ENCODE results near the gene AICDA.
"Not testable (repeated sequence)": the region's sequence is repeated elsewhere in the genome, so short reads cannot be mapped to it uniquely, and the experiment has no call there.

Gene AICDA

DNA sequence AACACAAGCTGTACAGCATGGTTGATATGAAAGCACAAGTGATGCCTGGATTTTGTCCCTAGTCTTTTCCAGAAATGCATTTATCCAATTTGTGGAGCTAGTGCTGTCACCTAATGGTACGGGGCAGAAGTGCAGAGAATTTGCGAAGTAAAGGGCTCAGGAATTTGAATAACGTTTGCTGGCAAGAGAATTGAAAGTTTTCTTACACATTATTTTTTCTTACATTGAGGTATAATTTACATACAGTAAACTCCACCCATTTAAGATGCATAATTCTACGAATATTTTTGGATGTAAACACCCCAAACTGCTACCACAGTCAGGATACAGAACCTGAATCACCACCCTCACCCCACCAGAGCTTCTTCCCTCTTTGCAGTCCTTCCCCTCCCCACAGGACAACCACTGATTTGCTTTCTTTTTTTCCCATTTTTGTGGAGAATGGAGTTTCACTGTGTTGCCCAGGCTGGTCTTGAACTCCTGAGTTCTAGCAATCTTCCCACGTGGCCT lies 3.5 kb downstream of the AICDA start:
- DNase-seq, result no peak

DNA sequence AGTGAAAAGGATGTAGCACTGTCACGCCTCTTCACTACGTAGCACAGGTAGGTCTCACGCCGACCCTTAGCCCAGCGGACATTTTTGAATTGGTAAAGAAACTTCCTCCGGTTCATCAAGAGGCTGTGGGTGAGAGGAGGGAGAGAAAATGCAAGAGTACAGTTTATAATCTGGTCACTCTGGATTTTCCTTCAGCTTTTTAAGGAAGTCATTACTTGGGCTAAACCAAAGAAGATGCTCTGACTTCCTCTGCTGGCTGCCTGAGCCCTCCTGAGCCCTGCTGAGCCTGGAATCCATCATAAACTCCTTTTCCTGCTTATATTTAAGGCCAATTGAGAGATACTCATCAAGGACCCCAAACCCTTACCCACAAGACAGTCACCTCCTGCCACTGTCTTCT lies 5.8 kb downstream of the AICDA start:
- DNase-seq, result no peak

DNA sequence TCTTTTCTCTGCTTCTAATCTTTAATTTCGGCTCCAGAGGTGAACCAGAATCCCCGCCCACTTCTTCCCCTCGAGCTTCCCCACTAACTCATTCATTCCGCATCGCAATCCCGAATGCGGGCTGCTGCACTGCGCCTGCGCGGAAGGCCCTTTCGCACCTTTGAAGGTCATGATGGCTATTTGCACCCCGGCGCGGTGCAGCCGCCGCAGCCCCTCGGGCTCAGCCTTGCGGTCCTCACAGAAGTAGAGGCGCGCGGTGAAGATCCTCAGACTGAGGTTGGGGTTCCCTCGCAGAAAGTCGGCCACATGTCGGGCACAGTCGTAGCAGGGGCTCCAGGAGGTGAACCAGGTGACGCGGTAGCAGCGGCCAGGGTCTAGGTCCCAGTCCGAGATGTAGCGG lies 7.6 kb downstream of the AICDA start:
- no peak for DNase-seq

DNA sequence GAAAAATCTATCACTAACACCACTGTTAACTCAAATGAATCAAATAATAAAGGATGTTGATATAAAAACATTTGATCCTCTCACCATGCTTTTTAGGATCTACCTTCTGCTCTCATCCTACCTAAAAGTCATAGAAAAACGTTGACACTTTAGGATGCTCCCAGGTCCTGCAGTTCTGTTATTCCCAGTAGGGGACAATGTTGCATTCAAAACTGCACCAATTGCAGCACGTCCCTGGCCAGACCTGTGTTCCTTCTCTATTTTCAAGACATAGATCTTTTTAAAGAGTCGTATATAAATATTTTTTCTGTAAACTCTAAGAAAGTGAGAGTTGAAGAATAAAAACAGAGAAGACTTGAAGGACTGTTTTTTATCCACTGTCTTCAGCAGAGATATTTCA lies 8.8 kb downstream of the AICDA start:
- DNase-seq, result no peak

- no peak for DNase-seq
Observed at GRCh38 chr12:8603286-8603685, 9.4 kb downstream of the AICDA start.

- no peak for DNase-seq
Observed at GRCh38 chr12:8596561-8596960, 16.1 kb downstream of the AICDA start.

- DNase-seq, result no peak
Observed at GRCh38 chr12:8594072-8594471, 18.6 kb downstream of the AICDA start.

DNA sequence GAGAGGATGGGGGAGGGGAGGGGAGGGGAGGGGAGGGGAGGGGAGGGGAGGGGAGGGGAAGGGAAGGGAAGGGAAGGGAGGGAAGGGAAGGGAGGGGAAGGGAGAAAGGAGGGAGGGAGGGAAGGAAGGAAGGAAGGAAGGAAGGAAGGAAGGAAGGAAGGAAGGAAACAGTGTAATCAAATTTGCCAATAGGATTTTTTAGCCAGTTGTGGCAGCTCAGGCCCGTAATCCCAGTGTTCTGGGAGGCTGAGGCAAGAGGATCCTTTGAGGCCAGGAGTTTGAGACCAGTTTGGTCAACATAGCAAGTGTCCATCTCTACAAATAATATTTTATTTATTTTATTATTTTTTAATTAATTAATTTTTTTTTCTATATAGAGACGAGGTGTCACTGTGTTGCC lies 19.4 kb downstream of the AICDA start:
- no peak for DNase-seq

- no peak for DNase-seq
Observed at GRCh38 chr12:8590842-8591545, 21.7 kb downstream of the AICDA start.

- DNase-seq, result no peak
Observed at GRCh38 chr12:8589679-8590078, 23.0 kb downstream of the AICDA start.

DNA sequence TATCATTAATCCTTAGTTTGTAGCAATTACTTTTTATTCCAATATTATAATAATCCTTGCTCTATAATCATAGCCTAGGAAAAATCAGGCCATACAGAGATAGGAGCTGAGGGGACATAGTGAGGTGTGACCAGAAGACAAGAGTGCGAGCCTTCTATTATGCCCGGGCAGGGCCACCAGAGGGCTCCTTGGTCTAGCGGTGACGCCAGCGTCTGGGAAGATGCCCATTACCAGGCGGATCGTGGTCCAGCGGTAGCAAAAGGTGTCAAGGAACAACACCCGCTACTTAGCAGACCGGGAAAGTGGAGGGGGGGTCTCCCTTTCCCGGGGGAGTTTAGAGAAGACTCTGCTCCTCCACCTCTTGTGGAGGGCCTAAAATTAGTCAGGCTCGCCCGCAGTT lies 28.2 kb downstream of the AICDA start:
- not testable (repeated sequence) for DNase-seq

- no peak for DNase-seq
Observed at GRCh38 chr12:8584004-8584403, 28.7 kb downstream of the AICDA start.

DNA sequence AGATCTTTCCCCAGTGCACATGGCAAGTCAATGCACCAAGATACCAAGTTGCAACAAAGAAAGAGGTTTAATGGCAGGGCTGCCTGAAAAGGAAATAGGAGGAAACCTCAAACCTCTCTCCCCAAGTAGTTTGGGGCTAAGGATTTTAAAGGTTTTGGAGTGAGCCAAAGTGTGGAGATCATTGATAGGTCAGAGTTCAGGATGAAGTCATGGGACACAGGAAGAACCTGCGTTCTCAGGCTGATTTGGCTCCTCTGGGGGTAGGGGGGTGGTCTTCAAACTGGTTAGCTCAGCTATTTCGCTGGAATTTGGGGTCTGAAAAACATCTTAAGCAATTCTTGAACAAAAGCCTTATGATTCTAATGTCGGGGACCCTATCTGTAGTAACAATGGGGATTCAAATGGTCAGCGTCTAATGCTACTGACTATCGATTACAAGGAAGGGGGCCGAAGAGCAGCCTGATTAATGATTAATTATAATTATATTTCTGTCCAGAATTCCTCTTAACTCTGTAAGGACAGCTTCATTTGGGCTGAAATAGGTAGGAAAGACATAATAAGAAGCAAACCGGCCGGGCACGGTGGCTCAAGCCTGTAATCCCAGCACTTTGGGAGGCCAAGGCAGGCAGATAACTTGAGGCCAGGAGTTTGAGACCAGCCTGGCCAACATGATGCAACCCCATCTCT lies 31.4 kb downstream of the AICDA start:
- no peak for DNase-seq

- DNase-seq, result no peak
Observed at GRCh38 chr12:8577879-8578278, 34.8 kb downstream of the AICDA start.

DNA sequence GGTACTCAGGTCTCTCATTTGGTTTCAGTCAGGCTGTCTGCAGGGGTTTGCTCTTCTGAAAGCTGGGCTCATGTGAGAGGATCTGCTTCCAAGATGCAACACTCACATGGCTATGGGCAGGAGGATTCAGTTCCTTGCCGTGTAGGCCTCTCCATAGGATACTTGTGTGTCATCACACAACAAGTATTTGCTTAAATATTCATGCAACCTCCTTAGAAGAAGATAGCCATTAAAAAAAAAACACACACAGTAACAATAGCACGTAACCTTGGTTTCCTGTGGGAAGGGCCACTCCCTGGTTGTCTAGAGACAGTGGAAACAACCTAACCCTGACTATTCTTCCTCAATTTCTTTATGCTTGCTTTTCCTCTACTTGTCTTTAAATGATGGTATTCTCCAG lies 40.2 kb downstream of the AICDA start:
- no peak for DNase-seq

GRCh38 chr12:8566525-8566924 lies 46.1 kb downstream of the AICDA start:
- DNase-seq, result no peak

DNA sequence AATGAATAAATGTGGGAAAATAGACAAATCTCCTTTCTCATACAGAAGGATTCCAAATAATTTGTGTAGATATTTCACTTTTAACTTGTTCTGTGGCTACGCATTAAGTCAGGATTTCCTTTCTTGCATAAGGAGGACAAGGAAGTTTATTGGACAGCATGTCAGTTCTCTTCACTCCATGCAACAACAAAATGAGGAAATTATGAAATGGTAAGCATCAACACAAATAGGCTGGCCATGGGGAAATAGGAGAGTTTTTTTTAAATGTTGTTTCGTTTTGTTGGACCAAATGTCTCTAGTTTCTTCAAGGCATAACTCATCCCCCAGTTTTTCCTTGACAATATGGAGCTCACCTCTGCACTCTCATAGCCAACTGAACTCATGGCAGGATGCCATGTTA lies 46.6 kb downstream of the AICDA start:
- not testable (repeated sequence) for DNase-seq

GRCh38 chr12:8564656-8565055 lies 48.0 kb downstream of the AICDA start:
- no peak for DNase-seq

DNA sequence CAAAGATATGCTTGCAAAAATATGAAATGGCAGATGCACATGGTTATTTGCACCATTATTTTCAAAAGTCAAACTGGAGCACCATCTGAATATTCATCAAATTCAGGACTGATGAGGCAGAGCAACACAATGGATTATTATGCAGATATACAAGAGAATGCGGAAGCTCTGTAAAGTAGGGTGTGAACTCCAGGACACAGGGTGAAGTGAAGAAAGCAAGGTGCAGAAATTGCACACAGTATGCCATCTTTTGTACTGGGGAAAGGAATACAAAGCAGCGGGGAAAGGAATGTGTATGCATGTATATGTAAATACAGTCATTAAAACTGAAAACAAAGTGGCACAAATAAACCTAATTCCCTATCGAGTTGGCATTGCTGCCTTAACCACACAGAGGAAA lies 49.3 kb downstream of the AICDA start:
- no peak for DNase-seq

DNA sequence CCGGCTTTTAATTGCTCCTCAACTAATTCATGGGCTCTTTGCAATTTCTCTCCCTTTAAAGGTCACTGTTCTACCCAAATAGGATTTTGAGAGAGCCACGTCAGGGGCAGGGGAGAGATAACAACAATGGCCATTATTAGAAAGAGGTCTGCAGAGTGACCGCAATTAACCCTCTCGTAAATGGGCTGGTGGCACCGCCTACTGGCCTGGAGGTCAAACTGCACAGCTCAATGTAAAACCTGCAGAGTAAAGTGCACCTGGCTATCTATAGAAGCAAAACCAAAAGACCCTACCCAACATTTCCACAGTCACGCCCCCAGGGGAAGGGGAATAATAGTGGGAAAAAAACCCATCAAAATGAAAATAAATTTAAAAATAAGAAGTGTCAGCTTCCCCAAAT lies 50.3 kb downstream of the AICDA start:
- no peak for DNase-seq

- DNase-seq, result no peak
Observed at GRCh38 chr12:8561011-8561410, 51.6 kb downstream of the AICDA start.

DNA sequence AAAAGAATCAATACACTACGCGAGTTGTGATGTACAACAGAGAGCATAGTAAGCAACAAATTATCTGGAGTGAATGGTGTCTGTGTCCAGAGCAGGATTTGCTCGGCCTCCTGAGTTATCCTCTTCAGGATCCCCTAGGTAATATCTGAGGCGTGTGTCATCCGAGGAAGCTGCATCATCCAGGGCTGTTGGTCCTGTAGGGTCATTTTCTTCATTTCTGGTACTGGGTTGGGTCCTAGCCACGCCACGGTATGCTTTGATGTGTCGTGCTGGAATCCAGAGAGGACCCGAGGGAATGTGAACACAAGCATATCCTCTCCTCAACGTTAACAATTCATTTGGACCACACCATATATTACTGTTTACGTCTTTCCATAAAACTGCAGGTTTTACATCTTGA lies 53.0 kb downstream of the AICDA start:
- DNase-seq, result no peak

- DNase-seq, result no peak
Observed at GRCh38 chr12:8556531-8557097, 56.0 kb downstream of the AICDA start.

DNA sequence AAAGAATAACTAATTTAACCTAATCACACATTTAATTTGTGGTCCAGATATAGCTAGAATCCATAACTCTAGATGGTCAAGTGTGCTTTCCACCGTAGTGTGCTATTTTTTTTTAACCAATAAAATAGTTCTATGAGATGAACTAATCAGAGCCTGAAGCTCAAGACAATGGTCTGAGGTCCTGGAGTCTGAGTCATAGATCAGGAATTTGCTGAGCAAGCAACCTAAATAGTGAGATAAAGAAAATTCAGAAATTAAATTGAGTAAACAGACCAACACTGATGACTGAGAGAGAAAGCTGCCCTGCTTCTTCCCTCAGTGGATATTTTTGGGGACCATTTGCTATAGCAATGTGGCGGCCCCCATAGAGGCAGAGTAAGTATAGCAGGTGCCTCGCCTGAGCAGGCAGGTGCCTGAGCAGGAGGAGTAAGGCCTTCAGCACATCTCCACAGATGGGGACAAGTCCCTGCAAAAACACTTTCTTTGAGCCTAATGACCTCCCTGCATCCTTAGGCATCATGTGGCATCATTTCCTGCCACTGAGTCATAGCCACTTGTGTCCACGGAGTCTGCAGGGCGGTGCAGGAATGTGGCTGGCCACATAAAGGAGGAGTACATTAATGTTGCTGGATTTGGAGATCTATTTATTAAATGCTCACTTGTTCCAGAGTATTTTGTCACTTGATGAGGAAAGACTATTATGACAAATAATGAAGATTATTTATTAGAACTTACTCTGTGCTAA lies 58.0 kb downstream of the AICDA start:
- no peak for DNase-seq

Measured in DMS79 (cell line).